Skin of body (tissue), 2 donors: ENCODE data around the gene CHN1. TPM values are rescaled to one million over a fixed set of nuclear protein-coding genes. Genes with fewer than 3 reads are reported as not detected.

ENCODE experiments used
- DNase-seq: peaks from one replicate; lab custom pipeline; 2025; lab: John Stamatoyannopoulos, UW
- total RNA-seq: library from RNA; depleted of rRNA; stranded (reverse); fragments of >200 nt; gene quantifications from one replicate; pipeline ENCODE4 v1.2.3, GENCODE V29; 2014

The CHN1 gene, protein sequence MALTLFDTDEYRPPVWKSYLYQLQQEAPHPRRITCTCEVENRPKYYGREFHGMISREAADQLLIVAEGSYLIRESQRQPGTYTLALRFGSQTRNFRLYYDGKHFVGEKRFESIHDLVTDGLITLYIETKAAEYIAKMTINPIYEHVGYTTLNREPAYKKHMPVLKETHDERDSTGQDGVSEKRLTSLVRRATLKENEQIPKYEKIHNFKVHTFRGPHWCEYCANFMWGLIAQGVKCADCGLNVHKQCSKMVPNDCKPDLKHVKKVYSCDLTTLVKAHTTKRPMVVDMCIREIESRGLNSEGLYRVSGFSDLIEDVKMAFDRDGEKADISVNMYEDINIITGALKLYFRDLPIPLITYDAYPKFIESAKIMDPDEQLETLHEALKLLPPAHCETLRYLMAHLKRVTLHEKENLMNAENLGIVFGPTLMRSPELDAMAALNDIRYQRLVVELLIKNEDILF
- 18.3 TPM for total RNA-seq

DNA sequence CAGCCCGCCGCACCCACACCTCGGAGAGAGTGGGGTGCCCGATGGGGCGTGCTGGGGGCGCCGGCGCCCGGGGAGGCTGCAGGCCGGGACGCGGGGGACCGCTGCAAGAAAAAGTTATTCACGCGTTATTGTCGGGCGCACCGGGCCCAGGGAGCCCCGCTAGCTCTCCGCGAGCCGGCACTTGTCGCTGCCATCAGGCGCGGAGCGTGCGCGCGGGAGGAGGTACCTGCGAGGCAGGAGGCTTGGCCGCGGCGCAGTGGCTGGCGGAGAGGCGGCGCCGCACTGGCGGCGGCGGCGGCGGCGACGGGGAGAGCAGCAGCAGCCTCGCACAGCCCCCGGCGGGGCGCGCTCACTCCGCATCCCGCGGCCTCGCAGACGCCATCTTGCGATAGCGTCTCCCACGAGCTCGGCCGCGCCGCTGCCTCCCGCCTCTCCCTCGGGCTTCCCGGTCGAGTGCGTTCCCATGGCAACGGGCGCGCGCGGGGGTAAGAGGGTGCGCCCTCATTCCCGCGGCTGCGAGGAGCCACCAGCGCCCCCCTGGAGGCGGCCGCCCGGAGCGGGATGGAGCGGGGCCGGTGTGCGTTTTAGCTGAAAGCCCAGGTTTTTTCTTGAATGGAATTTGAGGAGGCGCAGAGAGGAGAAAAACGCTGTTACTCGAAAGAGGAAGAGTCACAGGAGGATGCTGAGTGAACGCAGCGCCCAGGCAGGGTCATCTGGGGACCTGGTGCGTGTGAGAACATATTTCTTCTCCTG lies at the start of gene CHN1:
CHN1 (minus strand) TSS at position 402 of the 753 bp plus-strand sequence. CDS start 469 bp downstream, outside the sequence.
- peak; percentile 57 for DNase-seq

DNA sequence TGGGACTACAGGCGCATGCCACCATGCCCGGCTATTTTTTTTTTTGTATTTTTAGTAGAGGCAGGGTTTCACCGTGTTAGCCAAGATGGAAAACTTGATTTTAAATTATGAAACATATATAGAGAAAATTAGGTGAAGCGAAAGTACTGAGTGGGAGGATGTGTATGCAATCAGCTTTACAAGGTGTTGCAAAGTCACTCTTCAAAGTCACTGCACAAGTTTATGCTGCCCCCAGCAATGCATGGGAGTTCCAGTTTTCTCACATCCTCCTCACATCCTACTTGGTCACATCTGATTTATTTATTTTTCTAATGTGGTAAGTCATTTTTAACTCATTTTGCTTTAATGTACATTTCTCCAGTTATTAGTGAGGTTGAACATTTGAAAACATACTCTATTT lies 49.2 kb upstream of the CHN1 start:
- DNase-seq = no peak

DNA sequence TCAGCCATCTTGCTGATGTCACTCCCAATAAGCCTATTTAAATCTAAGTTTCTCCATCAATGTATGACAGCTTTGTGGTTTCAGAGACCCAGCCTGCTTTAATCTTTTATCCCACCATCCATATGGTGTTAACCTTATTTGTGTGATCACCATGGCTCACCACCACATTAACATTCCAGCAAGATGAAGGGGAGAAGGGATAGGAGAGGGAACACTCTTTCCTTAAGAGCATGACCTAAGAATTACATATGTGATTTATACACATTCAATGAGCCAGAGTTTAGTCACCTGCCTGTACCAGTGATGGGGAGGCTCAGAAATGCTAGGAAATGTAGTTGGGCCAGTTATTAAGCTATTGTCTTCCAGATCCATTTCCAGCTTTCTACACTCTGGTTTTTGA lies 44.5 kb upstream of the CHN1 start:
- no peak for DNase-seq

DNA sequence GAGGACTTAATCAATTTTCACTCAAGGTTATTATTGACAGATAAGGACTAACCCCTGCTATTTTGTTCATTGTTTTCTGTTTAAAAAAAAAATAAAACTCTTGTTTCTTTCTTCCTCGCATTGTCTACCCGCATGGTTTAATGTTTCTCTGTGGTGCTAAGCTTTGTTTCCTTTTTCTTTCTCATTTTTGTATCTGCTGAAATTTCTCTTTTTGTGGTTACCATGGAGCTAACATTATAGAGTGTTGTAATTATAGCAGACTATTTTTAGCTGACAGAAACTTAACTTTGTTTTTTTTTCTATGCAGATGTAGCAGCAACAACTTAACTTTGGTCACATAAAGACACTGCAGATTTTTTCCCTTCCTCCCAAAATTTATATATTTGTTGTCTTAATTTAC lies 43.1 kb upstream of the CHN1 start:
- DNase-seq = no peak

DNA sequence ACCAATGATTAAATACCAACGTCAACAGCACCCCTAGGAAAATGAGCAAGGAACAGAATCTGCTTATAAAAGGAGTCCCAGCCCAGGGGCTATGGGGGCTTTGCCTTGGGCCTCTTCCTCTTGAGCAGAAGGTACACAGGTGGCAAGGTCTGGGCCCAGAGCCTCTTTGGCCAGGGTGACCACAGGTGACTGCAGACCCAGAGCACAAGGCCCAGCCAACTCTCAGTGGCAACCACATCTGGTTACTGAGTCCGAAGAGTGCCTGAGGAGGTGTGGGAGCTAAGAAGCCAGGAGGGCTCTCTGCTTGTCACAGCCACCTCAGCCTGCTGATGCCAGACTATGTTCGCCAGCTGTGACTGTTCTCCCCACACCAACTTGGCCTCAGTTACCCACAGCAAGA lies 34.3 kb upstream of the CHN1 start:
- no peak for DNase-seq

DNA sequence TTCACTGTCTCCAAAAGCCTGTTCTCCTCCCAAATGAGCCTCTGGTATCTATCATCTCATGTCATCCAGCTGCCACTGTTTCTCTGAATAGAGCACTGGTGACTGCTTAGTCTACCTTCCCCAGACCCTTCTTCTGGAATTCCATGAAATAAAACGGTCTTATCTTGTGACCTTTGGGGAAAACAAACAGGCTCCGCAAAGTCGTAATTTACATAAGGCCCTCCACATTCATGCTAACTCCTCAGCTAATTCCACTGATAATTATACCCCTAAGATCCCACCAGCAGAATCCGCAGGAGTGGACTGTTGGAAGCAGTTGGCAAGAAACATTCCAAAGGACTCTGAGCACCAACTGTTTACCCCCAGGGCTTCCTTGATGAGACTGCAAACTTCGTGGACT lies 33.9 kb upstream of the CHN1 start:
- DNase-seq = no peak

DNA sequence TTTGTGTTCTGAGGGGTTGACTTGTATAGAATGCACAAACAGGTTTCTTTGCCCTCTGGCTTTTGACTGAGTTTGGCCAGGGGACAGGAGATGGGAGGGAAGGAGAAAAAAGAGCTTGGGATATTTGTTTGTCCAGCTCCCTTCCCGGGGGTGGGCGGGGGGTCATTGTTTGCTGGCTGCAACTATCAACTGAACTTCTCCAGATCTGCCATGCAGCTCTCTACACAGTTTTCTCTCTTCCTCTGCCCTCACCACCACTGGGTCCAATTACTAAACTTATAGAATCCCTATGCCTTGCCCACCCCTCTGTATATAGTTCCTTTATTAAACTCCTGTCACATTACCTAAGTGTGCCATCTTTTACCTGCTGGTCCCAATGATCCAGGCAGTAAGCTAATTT lies 32.8 kb upstream of the CHN1 start:
- DNase-seq = no peak

DNA sequence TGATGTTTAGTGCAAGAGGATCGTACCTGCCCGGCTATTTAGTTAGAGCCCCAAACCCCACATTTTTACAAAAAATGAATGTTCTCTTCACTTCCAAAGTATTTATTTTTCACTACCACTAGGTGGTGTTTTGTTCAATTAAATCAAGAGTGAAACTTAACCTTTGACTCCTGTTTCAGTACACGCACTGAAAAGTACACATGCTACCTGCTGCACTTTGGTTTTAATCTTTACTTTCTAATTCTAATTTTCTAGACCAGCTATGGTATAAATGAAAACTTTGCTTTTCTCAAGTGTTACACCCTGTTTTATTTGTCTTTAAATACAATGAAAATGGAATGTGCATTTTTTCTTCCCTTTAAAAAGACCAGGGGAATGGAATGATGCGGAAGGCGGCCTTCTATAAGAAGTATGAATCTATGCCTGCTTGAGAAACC lies 31.4 kb upstream of the CHN1 start:
- DNase-seq = no peak

DNA sequence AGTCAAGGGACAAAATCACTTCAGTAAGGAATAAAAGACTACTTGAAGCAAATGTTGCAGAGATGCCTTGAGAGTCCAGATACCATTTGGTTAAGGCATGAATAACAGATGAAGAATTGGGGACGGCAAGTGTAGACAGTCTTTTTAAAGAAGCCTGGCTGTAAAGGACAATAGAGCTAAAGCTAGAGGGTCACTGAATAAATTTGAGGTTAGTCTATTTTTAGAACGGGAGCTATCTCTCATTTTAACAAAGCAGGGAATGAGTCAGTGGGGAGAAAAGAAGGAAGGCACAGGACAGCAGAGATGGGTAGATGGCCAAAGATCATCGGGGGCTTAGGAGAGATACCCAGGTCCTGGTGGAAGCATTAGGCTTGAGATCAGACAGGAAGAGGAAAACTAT lies 30.6 kb upstream of the CHN1 start:
- no peak for DNase-seq

DNA sequence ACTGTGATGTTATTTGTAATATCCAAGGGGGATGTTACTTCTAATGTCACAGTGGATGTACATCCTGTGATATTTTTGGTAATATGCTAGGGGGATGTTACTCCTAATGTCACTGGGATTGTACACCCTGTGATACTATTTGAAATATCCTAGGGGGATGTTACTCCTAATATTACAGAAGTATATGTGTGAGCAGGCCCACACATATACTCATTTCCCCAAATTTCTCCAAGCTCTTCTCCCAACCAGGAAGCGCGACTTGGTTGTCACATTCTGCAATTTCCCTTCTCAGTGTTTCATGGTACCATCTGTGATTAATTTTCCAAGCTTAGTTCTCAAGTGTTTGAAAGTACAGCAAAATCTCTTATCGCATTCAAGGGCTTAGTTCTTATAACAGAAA lies 29.5 kb upstream of the CHN1 start:
- no peak for DNase-seq

DNA sequence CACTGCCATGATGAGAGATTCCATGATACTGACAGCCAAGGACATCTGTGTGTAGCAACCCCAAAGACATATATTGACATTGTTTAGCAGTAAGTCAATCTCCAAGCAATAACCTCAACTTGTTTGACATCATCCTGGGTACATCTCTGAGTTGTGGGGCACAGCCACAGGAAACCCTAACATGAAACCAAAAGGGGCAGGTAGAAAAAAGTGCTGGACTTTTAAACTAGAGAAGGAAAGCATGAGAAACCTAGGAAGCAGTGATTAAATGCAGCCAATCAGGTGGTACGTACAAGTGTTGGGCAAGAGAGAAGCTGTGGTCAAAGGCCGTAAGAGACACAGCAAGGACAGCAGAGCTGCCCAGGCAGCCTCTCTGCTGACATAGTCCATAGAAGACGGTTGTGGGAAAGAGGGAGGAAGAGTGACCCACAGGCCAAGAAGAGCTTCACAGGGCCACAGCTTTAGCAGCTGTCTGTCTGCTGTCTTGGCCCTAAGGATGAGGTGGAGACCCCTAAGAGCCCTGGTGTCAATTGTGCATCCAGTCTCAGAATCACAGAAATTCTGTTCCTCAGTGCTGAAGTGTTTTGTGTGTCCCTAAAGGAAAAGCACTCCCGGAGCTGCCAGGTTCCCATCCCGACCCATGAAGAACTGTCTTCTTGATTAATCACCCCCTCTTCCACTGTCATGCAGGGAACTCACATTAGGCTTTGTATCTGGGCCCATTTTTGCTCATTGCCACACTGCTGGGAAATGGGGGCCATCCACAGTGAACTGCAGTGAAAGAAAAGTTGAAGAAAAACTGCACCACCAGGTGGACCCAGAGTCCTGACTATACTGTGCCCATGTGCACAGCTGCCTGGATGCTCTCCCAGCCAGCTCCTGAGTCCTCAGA lies 25.4 kb upstream of the CHN1 start:
- no peak for DNase-seq

DNA sequence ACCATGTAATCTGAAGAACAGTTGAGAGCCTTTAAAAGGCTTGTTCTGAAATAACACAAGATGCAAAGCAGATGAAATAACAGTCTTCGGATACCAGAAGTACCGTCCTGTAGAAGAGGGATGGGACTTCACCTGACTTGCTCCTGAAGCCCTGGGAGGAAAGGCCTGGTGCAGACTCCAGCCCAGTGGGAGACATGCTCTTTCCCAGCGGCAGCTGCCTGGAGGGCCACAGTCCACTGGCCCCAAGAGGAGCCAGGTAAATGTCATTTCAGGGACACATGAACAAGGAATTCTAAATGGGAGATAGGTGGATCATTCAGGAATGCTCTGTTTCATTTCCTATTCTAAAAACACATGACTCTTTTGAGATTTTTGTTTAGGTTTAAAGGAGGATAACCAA lies 22.6 kb upstream of the CHN1 start:
- no peak for DNase-seq

DNA sequence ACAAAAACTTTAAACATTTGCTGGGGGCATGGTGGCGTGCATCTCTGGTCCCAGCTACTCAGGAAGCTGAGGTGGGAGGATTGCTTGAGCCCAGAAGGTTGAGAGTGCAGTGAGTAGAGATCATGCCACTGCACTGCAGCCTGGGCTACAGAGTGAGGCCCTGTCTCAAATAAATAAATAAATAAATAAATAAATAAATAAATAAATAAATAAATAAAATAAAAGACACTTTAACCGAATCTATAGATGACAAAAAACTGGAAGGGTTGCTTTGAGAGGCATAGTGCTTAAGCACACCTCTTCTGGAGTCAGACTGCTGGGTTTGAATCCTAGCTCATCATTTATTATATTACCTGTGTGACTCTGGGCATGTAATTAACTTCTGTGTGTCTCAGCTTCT lies 21.2 kb upstream of the CHN1 start:
- no peak for DNase-seq

DNA sequence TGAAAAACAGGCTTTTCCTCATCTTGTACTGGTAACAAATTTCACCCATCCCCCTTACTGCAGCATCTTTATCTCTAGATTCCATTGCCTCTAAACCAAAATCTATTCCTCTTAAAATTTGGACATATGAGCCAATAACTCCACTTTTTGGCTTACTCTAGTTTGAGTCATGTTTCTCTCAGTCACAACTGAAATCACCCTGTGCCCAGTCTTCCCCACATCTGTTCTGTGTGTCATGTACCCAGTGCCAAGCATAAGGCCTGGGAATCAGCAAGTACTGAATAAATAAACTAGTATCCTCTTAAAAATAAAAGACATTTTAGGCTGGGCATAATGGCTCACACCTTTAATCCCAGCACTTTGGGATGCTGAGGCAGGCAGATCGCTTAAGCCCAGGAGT lies 20.8 kb upstream of the CHN1 start:
- DNase-seq = no peak

DNA sequence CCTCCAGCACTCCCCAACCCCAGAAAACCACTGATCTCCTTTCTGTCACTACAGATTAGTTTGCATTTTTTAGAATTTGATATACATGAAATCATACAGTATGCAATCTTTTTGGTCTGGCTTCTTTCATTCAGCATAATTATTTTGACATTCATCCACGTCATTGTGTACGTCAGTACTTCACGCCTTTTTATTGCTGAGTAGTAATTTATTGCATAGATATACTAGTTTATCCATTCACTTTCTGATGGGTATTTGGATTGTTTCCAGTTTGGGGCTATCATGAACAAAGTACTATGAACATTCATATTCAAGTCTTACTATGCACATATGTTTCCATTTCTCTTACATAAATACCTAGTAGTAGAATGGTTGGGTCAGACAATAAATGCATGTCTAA lies 20.1 kb upstream of the CHN1 start:
- no peak for DNase-seq

DNA sequence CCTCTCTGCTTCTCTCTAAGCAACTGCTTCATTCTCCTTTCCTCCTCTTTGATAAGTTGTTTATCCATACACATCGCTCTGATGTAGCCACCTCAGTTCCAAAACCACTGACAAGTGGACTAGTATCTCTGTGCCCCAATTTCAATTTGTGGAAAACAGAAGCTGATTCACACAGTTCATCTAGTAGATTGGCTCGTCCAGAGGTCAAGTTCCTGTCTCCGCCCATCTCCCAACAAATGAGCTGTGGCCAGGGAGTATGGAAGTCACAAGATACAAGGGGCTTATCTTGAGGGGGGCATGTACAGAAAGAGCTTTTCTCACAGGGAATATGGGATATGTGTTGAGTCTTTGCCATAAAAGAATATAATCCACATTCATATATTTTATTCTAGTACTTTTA lies 17.7 kb upstream of the CHN1 start:
- DNase-seq = no peak

DNA sequence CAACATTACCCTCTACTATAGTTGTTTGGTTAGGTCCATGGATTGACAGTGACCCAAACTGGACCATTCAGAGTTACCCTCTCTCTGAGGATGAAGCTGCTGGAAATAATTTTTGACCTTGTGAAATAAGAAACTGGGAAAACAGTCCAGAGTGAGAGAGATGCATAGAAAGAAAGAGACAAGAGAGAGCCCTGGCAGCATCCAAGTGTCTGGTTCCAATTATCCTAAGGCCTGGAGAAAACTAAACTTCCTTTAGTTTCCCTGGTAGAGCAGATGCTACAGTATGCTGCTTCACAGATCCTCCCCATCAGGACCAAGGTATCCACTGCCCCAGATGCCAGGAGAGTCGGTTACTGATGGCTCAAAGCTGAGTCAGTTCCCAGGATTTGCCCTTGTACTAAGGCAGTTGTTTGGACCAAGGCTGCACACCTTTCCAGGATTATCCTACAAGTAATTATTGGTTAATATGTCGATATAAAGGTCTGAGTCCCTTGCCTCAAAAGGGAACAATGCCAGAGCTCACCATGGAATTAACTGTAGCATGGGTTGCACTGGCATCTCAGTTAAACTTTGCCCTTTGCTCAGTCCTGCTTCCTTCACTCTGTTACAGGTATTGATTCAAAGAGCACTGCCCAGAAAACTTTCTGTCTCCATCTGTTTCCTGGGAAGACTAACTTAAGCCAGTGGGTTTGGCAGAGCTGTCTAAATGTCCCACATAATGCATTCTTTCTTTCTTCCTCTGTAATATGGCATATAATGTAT lies 14.6 kb upstream of the CHN1 start:
- no peak for DNase-seq

DNA sequence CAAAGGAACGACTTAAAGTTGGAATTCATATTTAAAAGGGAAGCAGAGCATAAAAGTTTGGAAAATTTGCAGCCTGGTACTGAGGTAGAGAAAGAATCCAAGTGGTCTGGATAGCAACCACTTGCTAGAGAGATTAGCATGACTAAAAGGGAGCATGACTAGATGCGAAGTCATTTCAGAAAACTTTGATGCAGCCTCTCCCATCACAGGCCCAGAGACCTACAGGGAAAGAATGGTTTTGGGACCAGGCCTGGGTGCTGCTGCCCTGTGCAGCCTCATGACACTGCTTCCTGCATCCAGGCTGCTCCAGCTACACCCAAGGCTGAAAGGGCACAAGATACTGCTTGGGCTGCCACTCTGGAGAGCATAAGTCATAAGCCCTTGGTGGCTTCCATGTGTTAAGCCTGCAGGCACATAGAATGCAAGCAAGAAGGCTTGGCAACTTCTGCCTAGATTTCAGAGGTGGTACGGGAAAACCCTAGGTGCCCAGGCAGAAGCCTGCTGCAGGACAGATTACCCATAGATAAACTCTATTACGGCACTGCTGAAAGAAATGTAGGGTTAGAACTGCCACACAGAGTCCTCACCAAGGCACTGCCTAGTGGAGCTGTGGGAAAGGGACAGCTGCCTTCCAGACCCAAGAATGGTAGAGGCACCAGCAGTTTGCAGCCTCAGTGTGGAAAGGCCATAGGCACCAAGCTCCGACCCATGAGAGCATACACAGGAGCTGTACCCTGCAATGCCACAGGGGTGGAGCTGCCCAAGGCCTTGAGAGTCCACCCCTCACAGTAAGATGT lies 12.6 kb upstream of the CHN1 start:
- DNase-seq = no peak

DNA sequence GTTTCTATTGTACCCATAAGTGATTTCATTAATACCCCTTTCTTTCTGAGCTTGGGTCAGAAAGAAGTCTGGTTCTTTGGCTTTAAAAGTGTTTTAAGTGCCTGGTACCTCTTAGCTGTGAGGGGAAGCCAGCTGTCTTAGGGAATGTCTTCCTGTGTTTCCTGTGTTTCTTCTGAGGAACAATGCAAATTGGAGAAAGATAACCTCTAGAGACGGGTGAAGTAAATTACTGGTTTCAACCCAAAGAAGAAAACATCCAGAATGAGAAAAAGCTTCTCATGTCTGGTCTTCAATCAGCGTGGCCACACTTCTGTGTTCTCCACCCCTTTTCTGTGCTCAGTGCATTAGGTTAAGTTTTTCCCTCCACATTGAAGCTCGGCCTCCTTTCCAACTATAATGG lies 10.2 kb upstream of the CHN1 start:
- no peak for DNase-seq

DNA sequence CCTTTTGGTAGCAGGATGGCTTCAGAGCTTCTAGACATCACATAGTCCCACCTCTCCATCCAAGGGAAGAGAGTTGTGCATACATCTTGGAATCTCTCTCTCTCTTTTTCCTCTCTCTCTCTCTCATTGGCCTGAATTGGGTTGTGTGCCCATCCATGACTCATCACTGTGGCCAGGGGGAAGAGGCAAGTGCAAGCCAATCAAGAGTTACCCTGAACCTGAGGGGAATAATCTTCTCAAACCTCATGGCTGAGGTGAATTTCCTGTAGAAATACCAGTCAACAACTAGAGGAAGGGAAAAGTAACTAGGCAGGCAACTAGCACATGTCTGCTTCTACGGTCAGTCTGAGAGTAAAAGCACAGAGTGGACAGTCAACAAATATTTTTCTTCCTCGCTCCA lies 7.3 kb upstream of the CHN1 start:
- no peak for DNase-seq
